ENCODE results near the gene JAKMIP2. TPM values are rescaled to one million over a fixed set of nuclear protein-coding genes. Genes with fewer than 3 reads are reported as not detected.

JAKMIP2 gene
- total and polyA plus RNA-seq, 2 donors (not counting 3 experiments of a cell fraction or from before 2014, with no cell fraction given) = not detected

DNA sequence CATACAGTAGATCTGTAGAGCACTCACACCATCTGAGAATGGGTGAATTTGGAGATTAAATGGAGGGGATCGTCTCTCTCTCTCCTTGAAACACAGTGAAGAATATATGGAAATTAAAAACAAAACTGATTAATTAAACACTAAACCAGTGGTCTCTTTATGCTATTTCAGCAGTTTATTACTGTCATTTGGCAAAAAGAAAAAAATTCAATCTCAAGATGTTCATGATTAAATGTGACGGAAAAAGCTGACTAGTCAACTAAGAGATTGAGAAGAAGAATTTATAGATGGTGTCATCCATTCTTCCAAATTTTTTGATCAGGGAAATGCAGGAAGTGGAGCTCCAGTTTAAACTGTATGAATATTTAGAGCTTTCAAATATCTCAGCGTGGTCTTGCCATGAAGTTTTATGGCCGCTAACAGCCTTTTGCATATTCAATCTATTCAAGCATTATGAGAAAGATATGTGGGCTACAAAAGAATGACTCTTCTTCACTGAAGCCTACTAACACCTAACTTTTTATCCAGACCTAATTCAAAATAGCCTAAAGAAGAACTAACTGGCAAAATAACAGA lies 151.0 kb downstream of the JAKMIP2 start:
- Histone ChIP-seq H3K36me3 (ENCODE audit: control insufficient read depth in 2 of 2, extremely low read depth in 1 of 2, insufficient read depth in 2 of 2, low read length in 2 of 2) (no peaks in the 10 kb centered on the region), H3K27ac (ENCODE audit: insufficient read depth, low read depth, low read length) (no peak overlapping the region), H3K4me2 (ENCODE audit: insufficient read depth, low read length) (no peak overlapping the region), H3K9me1 (replicated peaks; ENCODE audit: control insufficient read depth, extremely low read depth, insufficient read depth, low read length) (no peaks in the 10 kb centered on the region), H3K4me1 (ENCODE audit: control insufficient read depth, extremely low read depth, insufficient read depth, low read length) (no peaks in the 10 kb centered on the region), H3K9me3 (replicated peaks; ENCODE audit: control insufficient read depth, insufficient read depth, low read length) (no peaks in the 10 kb centered on the region), H4K20me1 (replicated peaks; ENCODE audit: control insufficient read depth, extremely low read depth, insufficient read depth, low read length) (no peaks in the 10 kb centered on the region), H2AFZ (ENCODE audit: low read depth, low read length) (no peak overlapping the region), H3K27me3 (ENCODE audit: control insufficient read depth in 2 of 2, insufficient read depth in 2 of 2, low read length in 2 of 2) (peaks cover under 1 to 2% of the 10 kb centered on the region in 2 experiments), H3K9ac (replicated peaks; ENCODE audit: extremely low read depth, insufficient read depth, low read length) (no peak overlapping the region), H3K79me2 (ENCODE audit: control insufficient read depth, insufficient read depth, low read length) (no peaks in the 10 kb centered on the region), H3K4me3 (replicated peaks in 1 of 3; ENCODE audit: insufficient read depth in 1 of 3, low read depth in 1 of 3, low read length in 3 of 3) (no peak overlapping the region)
- intact Hi-C loops (cut with micrococcal nuclease) = no loop called here
- DNase-seq (ENCODE audit: low read depth, low spot score) (no peak), FAIRE-seq (no peak)
- CTCF ChIA-PET = interaction anchor here (10.1 kb wide), 1 partner anchor 193 kb away, joined by 301 read pairs; no protein-coding TSS in a partner anchor
- no TSS peak for BruUV-seq (replicated peaks)
- dilution Hi-C loops (cut with MboI; ENCODE audit: extremely low pct_ligation_motif_present, low sequenced_read_pairs) = no loop called here
- TF ChIP-seq MYC (IDR thresholded peaks at IDR 0.05; ENCODE audit: low read depth, low read length) (no peak), GATA2 (IDR thresholded peaks at IDR 0.05; ENCODE audit: insufficient read depth, insufficient read length, low read depth, low read length) (no peak), POLR2AphosphoS5 (IDR thresholded peaks at IDR 0.05; ENCODE audit: insufficient read depth, low read depth, low read length) (no peak), JUN (IDR thresholded peaks at IDR 0.05; ENCODE audit: borderline replicate concordance, insufficient read depth, insufficient read length, low read depth) (no peak)
- POLR2A ChIA-PET = no interaction called here

DNA sequence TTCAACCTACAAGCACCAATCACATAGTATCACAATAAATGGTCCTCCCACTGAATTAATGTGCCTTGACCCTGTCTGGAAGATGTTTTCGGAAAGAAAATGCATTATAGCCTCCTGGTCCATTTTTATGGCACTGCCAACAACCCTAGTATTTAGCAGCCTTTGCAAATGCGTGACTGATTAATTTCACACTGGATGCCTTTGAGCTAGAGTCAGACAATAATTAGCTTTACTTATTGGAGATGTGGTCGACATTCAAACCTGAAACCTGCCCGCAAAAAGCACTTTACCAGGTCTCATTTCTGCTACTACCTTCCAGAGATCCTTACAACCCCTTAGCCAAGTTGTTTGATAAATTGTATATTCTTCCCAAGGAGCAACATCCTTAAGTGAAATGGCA lies 153.3 kb downstream of the JAKMIP2 start:
- no peak overlapping the region for H3K9ac ChIP-seq (replicated peaks; ENCODE audit: extremely low read depth, insufficient read depth, low read length)
- H3K27ac ChIP-seq (ENCODE audit: insufficient read depth, low read depth, low read length) = no peak overlapping the region
- H3K36me3 ChIP-seq (ENCODE audit: control insufficient read depth in 2 of 2, extremely low read depth in 1 of 2, insufficient read depth in 2 of 2, low read length in 2 of 2) = no peaks in the 10 kb centered on the region
- dilution Hi-C loops (cut with MboI; ENCODE audit: extremely low pct_ligation_motif_present, low sequenced_read_pairs) (no loop called here), intact Hi-C loops (cut with micrococcal nuclease) (loop anchor here (5.0 kb wide), 1 partner anchor 63 kb away; no protein-coding TSS in a partner anchor)
- no peak for FAIRE-seq
- ChIA-PET CTCF (interaction anchor here (0.8 to 10.1 kb wide), 4 partner anchors 10 to 229 kb away, joined by 3 to 301 read pairs (median 4); no protein-coding TSS in a partner anchor), POLR2A (no interaction called here)
- H3K9me3 ChIP-seq (replicated peaks; ENCODE audit: control insufficient read depth, insufficient read depth, low read length) = no peaks in the 10 kb centered on the region
- BruUV-seq (replicated peaks) = no TSS peak
- H3K4me1 ChIP-seq (ENCODE audit: control insufficient read depth, extremely low read depth, insufficient read depth, low read length) = no peaks in the 10 kb centered on the region
- H3K9me1 ChIP-seq (replicated peaks; ENCODE audit: control insufficient read depth, extremely low read depth, insufficient read depth, low read length) = no peaks in the 10 kb centered on the region
- no peak for DNase-seq (ENCODE audit: low read depth, low spot score)
- H3K79me2 ChIP-seq (ENCODE audit: control insufficient read depth, insufficient read depth, low read length) = no peaks in the 10 kb centered on the region
- H3K4me2 ChIP-seq (ENCODE audit: insufficient read depth, low read length) = no peak overlapping the region
- no peaks in the 10 kb centered on the region for H4K20me1 ChIP-seq (replicated peaks; ENCODE audit: control insufficient read depth, extremely low read depth, insufficient read depth, low read length)
- TF ChIP-seq POLR2A (IDR thresholded peaks at IDR 0.05; ENCODE audit: low read depth, low read length) (no peak), FOS (IDR thresholded peaks at IDR 0.05; ENCODE audit: borderline replicate concordance, insufficient read depth, low read length) (no peak), GATA2 (IDR thresholded peaks at IDR 0.05; ENCODE audit: insufficient read depth, insufficient read length, low read depth, low read length) (no peak), JUN (IDR thresholded peaks at IDR 0.05; ENCODE audit: borderline replicate concordance, insufficient read depth, insufficient read length, low read depth) (no peak), MYC (IDR thresholded peaks at IDR 0.05; ENCODE audit: low read depth, low read length) (no peak), EZH2 (IDR thresholded peaks at IDR 0.05; ENCODE audit: borderline replicate concordance, low read depth, low read length, severe bottlenecking) (no peak), POLR2AphosphoS5 (IDR thresholded peaks at IDR 0.05; ENCODE audit: insufficient read depth, low read depth, low read length) (no peak)
- TF ChIP-seq, protein P1, sequence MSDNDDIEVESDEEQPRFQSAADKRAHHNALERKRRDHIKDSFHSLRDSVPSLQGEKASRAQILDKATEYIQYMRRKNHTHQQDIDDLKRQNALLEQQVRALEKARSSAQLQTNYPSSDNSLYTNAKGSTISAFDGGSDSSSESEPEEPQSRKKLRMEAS (IDR thresholded peaks at IDR 0.05; ENCODE audit: insufficient read depth, insufficient read length) = no peak
- TF ChIP-seq, protein P2, sequence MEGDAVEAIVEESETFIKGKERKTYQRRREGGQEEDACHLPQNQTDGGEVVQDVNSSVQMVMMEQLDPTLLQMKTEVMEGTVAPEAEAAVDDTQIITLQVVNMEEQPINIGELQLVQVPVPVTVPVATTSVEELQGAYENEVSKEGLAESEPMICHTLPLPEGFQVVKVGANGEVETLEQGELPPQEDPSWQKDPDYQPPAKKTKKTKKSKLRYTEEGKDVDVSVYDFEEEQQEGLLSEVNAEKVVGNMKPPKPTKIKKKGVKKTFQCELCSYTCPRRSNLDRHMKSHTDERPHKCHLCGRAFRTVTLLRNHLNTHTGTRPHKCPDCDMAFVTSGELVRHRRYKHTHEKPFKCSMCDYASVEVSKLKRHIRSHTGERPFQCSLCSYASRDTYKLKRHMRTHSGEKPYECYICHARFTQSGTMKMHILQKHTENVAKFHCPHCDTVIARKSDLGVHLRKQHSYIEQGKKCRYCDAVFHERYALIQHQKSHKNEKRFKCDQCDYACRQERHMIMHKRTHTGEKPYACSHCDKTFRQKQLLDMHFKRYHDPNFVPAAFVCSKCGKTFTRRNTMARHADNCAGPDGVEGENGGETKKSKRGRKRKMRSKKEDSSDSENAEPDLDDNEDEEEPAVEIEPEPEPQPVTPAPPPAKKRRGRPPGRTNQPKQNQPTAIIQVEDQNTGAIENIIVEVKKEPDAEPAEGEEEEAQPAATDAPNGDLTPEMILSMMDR (IDR thresholded peaks at IDR 0.05; ENCODE audit: extremely low read depth in 1 of 2, insufficient read depth in 1 of 2, low read depth in 1 of 2, low read length in 2 of 2) = no peak
- H3K27me3 ChIP-seq (ENCODE audit: control insufficient read depth in 2 of 2, insufficient read depth in 2 of 2, low read length in 2 of 2) = peaks cover 2% of the 10 kb centered on the region in 2 experiments
- H3K4me3 ChIP-seq (replicated peaks in 1 of 3; ENCODE audit: insufficient read depth in 1 of 3, low read depth in 1 of 3, low read length in 3 of 3) = no peak overlapping the region
- H2AFZ ChIP-seq (ENCODE audit: low read depth, low read length) = no peak overlapping the region
